H1 (cell line): ENCODE results near the gene TMEM135. TPM values are rescaled to one million over a fixed set of nuclear protein-coding genes. Genes with fewer than 3 reads are reported as not detected.
A peak's percentile ranks its signal among the peaks of the same experiment; 100 is the strongest.

Source experiments
- CTCF ChIA-PET: fragments of 300-600 bp; sonication (Branson Sonifier 250); formaldehyde crosslinking; loops from one replicate; lab custom pipeline; 2021; ENCODE audit not compliant: partially characterized antibody; lab: Charles Lee
- POLR2A ChIA-PET: fragments of 300-600 bp; sonication (Branson Sonifier 250); formaldehyde crosslinking; loops from one replicate; lab custom pipeline; 2021; ENCODE audit warnings: inconsistent platforms; ENCODE audit not compliant: partially characterized antibody; lab: Charles Lee
- DNase-seq, 2 experiments: peaks; one replicate each; pipeline versions ENCODE4 v3.0.0 to v3.0.0-alpha.2; 2010 to 2022; ENCODE audit warnings: low spot score in 2 of 2, low read depth in 1 of 2, mixed read lengths in 1 of 2
- FAIRE-seq: peaks from 2 replicates; lab custom pipeline; 2011; peaks lifted over from hg19 to GRCh38; lab: Jason Lieb, UNC
- H2AFZ ChIP-seq: 2 replicates; pipeline ENCODE4 v1.8.1; 2012; ENCODE audit warnings: low read length, inconsistent platforms
- H2AK5ac ChIP-seq: 2 replicates; pipeline ENCODE4 v1.6.1; 2013; ENCODE audit warnings: low read depth, low read length
- H2BK120ac ChIP-seq: replicated peaks from 2 replicates; pipeline ENCODE3; 2013; ENCODE audit warnings: low read depth, low read length, inconsistent platforms
- H2BK12ac ChIP-seq: 2 replicates; pipeline ENCODE4 v1.6.1; 2013; ENCODE audit warnings: low read depth, low read length
- H2BK15ac ChIP-seq: 2 replicates; pipeline ENCODE4 v1.6.1; 2013; ENCODE audit warnings: low read length
- H2BK20ac ChIP-seq: 2 replicates; pipeline ENCODE4 v1.6.1; 2013; ENCODE audit warnings: low read length
- H2BK5ac ChIP-seq: 2 replicates; pipeline ENCODE4 v1.6.1; 2013; ENCODE audit warnings: low read depth, low read length
- H3K14ac ChIP-seq: 2 replicates; pipeline ENCODE4 v1.6.1; 2013; ENCODE audit warnings: inconsistent platforms; ENCODE audit not compliant: insufficient read length
- H3K18ac ChIP-seq: 2 replicates; pipeline ENCODE4 v1.6.1; 2013; ENCODE audit warnings: low read length; ENCODE audit errors: extremely low read depth
- H3K23ac ChIP-seq: 2 replicates; pipeline ENCODE4 v1.6.1; 2013; ENCODE audit warnings: inconsistent platforms; ENCODE audit not compliant: insufficient read length
- H3K23me2 ChIP-seq: 2 replicates; pipeline ENCODE4 v1.6.1; 2013; ENCODE audit warnings: low read depth, low read length
- H3K27ac ChIP-seq: 2 replicates; pipeline ENCODE4 v1.6.1; 2011; ENCODE audit warnings: low read depth, low read length, inconsistent platforms
- H3K27me3 ChIP-seq, 4 experiments: replicated peaks in 1 of 4; 1 replicate in 1 of 4; 2 replicates in 3 of 4; pipeline versions ENCODE4 v1.6.1 to v1.8.1; 2011 to 2013; ENCODE audit warnings: low read length in 3 of 4, mild to moderate bottlenecking in 3 of 4, inconsistent platforms in 2 of 4, mixed read lengths in 2 of 4, moderate library complexity in 1 of 4; ENCODE audit not compliant: control insufficient read depth in 3 of 4, insufficient read depth in 3 of 4; ENCODE audit errors: extremely low read depth in 1 of 4
- H3K36me3 ChIP-seq, 4 experiments: 2 replicates each; pipeline versions ENCODE4 v1.6.1 to v1.8.1; 2011 to 2013; ENCODE audit warnings: mild to moderate bottlenecking in 4 of 4, low read length in 3 of 4, moderate library complexity in 2 of 4, control low read depth in 1 of 4, inconsistent platforms in 1 of 4; ENCODE audit not compliant: insufficient read depth in 4 of 4, control insufficient read depth in 2 of 4
- H3K4ac ChIP-seq: replicated peaks from 2 replicates; pipeline ENCODE3; 2013; ENCODE audit warnings: low read length, low read depth, mixed read lengths, inconsistent platforms; ENCODE audit not compliant: insufficient read length
- H3K4me1 ChIP-seq, 4 experiments: replicated peaks in 1 of 4; 1 replicate in 1 of 4; 2 replicates in 3 of 4; pipeline versions ENCODE4 v1.6.1 to v1.8.1; 2011 to 2013; ENCODE audit warnings: low read length in 3 of 4, inconsistent platforms in 2 of 4, mixed read lengths in 1 of 4; ENCODE audit not compliant: insufficient read depth in 4 of 4, control insufficient read depth in 3 of 4
- H3K4me2 ChIP-seq, 2 experiments: 2 replicates each; pipeline versions ENCODE4 v1.6.1 to v1.8.1; 2011 to 2013; ENCODE audit warnings: low read depth in 2 of 2, low read length in 2 of 2, control low read depth in 1 of 2, inconsistent platforms in 1 of 2, mild to moderate bottlenecking in 1 of 2; ENCODE audit not compliant: insufficient read depth in 1 of 2
- H3K4me3 ChIP-seq, 4 experiments: fragments of 200-600, 300-600 bp in 1 of 4; sonication (generic), shearing (Covaris generic), sonication (Bioruptor Twin) in 1 of 4; 2 replicates each; pipeline versions ENCODE4 v1.5.1 to v1.8.1; 2011 to 2016; ENCODE audit warnings: low read length in 4 of 4, low read depth in 3 of 4, control low read depth in 2 of 4, inconsistent platforms in 2 of 4, mild to moderate bottlenecking in 2 of 4, mixed read lengths in 1 of 4, moderate library complexity in 1 of 4; ENCODE audit not compliant: insufficient read depth in 2 of 4; ENCODE audit errors: extremely low read depth in 1 of 4
- H3K56ac ChIP-seq: replicated peaks from 2 replicates; pipeline ENCODE3; 2013; ENCODE audit warnings: low read depth, mild to moderate bottlenecking, mixed read lengths, low read length, inconsistent platforms; ENCODE audit not compliant: insufficient read length
- H3K79me1 ChIP-seq: 2 replicates; pipeline ENCODE4 v1.6.1; 2013; ENCODE audit warnings: low read depth, low read length, control low read depth
- H3K79me2 ChIP-seq, 2 experiments: 2 replicates each; pipeline versions ENCODE4 v1.6.1 to v1.8.1; 2012 to 2013; ENCODE audit warnings: low read length in 2 of 2, mild to moderate bottlenecking in 2 of 2, inconsistent platforms in 1 of 2; ENCODE audit not compliant: insufficient read depth in 2 of 2, control insufficient read depth in 1 of 2
- H3K9ac ChIP-seq, 4 experiments: replicated peaks in 1 of 4; 1 replicate in 1 of 4; 2 replicates in 3 of 4; pipeline versions ENCODE4 v1.6.1 to v1.8.1; 2011 to 2013; ENCODE audit warnings: low read depth in 3 of 4, low read length in 3 of 4, control low read depth in 2 of 4, mild to moderate bottlenecking in 2 of 4, moderate library complexity in 2 of 4, inconsistent platforms in 1 of 4; ENCODE audit errors: extremely low read depth in 1 of 4
- H3K9me3 ChIP-seq, 2 experiments: 2 replicates each; pipeline versions ENCODE4 v1.6.1 to v1.8.1; 2012 to 2013; ENCODE audit warnings: mild to moderate bottlenecking in 2 of 2, moderate library complexity in 2 of 2, control low read depth in 1 of 2, inconsistent platforms in 1 of 2, low read depth in 1 of 2, low read length in 1 of 2, mixed read lengths in 1 of 2; ENCODE audit not compliant: insufficient read depth in 2 of 2
- H4K20me1 ChIP-seq, 2 experiments: replicated peaks in 1 of 2; 2 replicates each; pipeline versions ENCODE3 to v1.8.1; 2011 to 2013; ENCODE audit warnings: inconsistent platforms in 2 of 2, low read length in 2 of 2, mild to moderate bottlenecking in 1 of 2; ENCODE audit not compliant: insufficient read depth in 2 of 2, control insufficient read depth in 1 of 2
- H4K5ac ChIP-seq: 2 replicates; pipeline ENCODE4 v1.6.1; 2013; ENCODE audit warnings: low read length, low read depth, mixed read lengths, inconsistent platforms; ENCODE audit not compliant: insufficient read length
- H4K8ac ChIP-seq: 2 replicates; pipeline ENCODE4 v1.8.0; 2013; ENCODE audit warnings: mild to moderate bottlenecking, moderate library complexity, low read length, inconsistent platforms; ENCODE audit not compliant: insufficient read depth; ENCODE audit errors: extremely low read depth
- H4K91ac ChIP-seq: replicated peaks from 2 replicates; pipeline ENCODE3; 2013; ENCODE audit warnings: low read length, mixed read lengths, inconsistent platforms; ENCODE audit not compliant: insufficient read length
- ASH2L ChIP-seq: fragments of 200-600, 300-600 bp; sonication (generic); IDR thresholded peaks from one replicate; pipeline ENCODE4 v1.7.1; 2017; ENCODE audit warnings: low read length
- CBX8 ChIP-seq: fragments of 300-800, 300-1000 bp; sonication (generic); IDR thresholded peaks from 2 replicates; pipeline ENCODE4 v1.7.1; 2016; ENCODE audit warnings: low read depth, low read length, borderline replicate concordance
- CHD2 ChIP-seq: IDR thresholded peaks from 2 replicates; pipeline ENCODE4 v1.6.1; 2012; ENCODE audit warnings: low read length, improper control_type of control experiment
- CTBP2 ChIP-seq: IDR thresholded peaks from 2 replicates; pipeline ENCODE4 v1.7.0; 2011; ENCODE audit warnings: borderline replicate concordance, mild to moderate bottlenecking, moderate library complexity, mixed read lengths, low read length; ENCODE audit not compliant: insufficient read depth, insufficient read length
- FOSL1 ChIP-seq: IDR thresholded peaks from 2 replicates; pipeline ENCODE4 v1.6.1; 2011; ENCODE audit warnings: mild to moderate bottlenecking, low read depth, low read length, moderate library complexity; ENCODE audit not compliant: insufficient read depth
- GABPA ChIP-seq: IDR thresholded peaks from 2 replicates; pipeline ENCODE4 v1.6.1; 2011; ENCODE audit warnings: mild to moderate bottlenecking, low read length, moderate library complexity, borderline replicate concordance; ENCODE audit not compliant: insufficient read depth
- POLR2A ChIP-seq, 2 experiments: IDR thresholded peaks; 1 replicate in 1 of 2; 2 replicates in 1 of 2; pipeline ENCODE4 v1.6.1; 2011; ENCODE audit warnings: low read depth in 2 of 2, low read length in 2 of 2, mild to moderate bottlenecking in 2 of 2; ENCODE audit errors: control extremely low read depth in 1 of 2
- SIN3A ChIP-seq, 2 experiments: IDR thresholded peaks in 1 of 2; conservative IDR thresholded peaks in 1 of 2; 2 replicates each; pipeline ENCODE4 v1.6.1; 2011 to 2012; ENCODE audit warnings: low read length in 2 of 2, improper control_type of control experiment in 1 of 2, low read depth in 1 of 2, mild to moderate bottlenecking in 1 of 2
- SP1 ChIP-seq: IDR thresholded peaks from 2 replicates; pipeline ENCODE4 v1.6.1; 2011; ENCODE audit warnings: low read depth, low read length
- TCF12 ChIP-seq: IDR thresholded peaks from 2 replicates; pipeline ENCODE4 v1.6.1; 2011; ENCODE audit warnings: low read depth, mild to moderate bottlenecking, low read length
- ZNF274 ChIP-seq: IDR thresholded peaks from 2 replicates; pipeline ENCODE4 v1.7.0; 2012; ENCODE audit warnings: low read length, borderline replicate concordance; ENCODE audit errors: extremely low read depth
- WGBS, 2 experiments: shearing (Covaris generic) in 1 of 2; methylation state at CpG; one replicate each; pipeline versions ENCODE4 v1.1.6 to v1.1.7; 2013 to 2015; ENCODE audit warnings: low lambda C conversion rate in 2 of 2, mixed read lengths in 2 of 2, inconsistent platforms in 1 of 2, low coverage in 1 of 2, missing lambda C conversion rate in 1 of 2; ENCODE audit not compliant: insufficient replicate concordance in 2 of 2, insufficient coverage in 1 of 2, insufficient read length in 1 of 2; ENCODE audit errors: extremely low coverage in 1 of 2, missing lambda C conversion rate in 1 of 2; 5-methylcytosine and 5-hydroxymethylcytosine counted together
- polyA plus RNA-seq, 7 experiments: library from polyadenylated mRNA; depleted of rRNA in 3 of 7; stranded (reverse) in 5 of 7; unstranded in 2 of 7; fragments of >200 nt in 5 of 7; fragments of 200-250 nt in 2 of 7; gene quantifications; 1 replicate in 5 of 7; 2 replicates in 1 of 7; 4 replicates in 1 of 7; pipeline versions ENCODE4 v1.2.1 to v1.2.3, GENCODE V29; 2011 to 2013; ENCODE audit warnings: missing spikeins in 2 of 7, mixed read lengths in 2 of 7
- total RNA-seq: library from RNA; stranded (reverse); fragmentation: NEBNext Ultra II Directional; extraction: Animal tissue kit (Norgen Biotek cat#: 25700); gene quantifications from 2 replicates; pipeline ENCODE4 v1.2.1, GENCODE V29; 2021
- TF ChIP-seq, protein P1 (sequence below): IDR thresholded peaks from 2 replicates; pipeline ENCODE4 v1.6.1; 2011; ENCODE audit warnings: low read depth, mild to moderate bottlenecking, low read length; ENCODE audit not compliant: insufficient read depth

Gene TMEM135
- total and polyA plus RNA-seq, 2 of the 8 experiments (the other 6 are each of a cell fraction or from before 2014, with no cell fraction given): 9.3 to 31.3 TPM

DNA sequence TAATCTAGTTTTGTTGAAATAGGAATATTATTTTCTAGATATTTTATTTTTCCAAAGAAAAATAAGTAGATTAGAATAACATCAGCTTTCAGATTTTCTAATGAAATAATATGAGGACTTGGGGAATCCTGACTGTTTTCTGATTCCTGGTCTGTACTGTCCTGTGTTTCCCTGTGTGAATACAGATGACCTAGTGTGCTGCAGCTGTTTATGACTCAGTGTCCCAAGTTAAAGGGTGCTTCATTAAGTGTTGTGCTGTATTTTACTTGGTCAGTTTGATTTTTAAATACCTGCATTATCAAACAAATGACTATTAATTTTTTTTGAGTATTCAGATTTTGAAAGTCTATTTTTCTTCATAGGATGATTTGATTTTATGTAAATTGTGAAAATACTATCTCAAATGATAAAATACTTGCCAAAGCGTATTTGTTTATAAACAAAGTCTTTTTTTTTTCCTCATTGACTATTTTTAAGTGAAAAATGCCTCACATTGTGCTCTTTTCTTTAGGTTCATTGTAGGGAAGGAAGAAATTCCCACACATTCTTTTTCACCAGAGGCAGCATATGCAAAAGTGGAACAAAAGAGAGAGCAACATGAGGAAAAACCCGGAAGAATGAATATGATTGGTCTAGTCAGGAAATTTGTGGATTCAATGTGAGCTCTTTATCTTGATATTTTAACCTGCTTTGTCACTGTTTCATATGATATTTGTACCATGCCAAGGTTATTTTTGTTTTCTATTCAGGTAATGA is 264.2 kb downstream of the TMEM135 start:
- Histone ChIP-seq H2BK5ac (no peak overlapping the region), H2AFZ (no peak overlapping the region), H2BK120ac (no peak overlapping the region), H2BK12ac (no peak overlapping the region), H4K91ac (no peak overlapping the region), H2BK15ac (no peak overlapping the region), H3K4me1 (peaks cover 0 to 19% (median 6%) of the 10 kb centered on the region in 4 experiments; a peak in 4 of 7 replicates), H3K4me3 (no peak overlapping the region), H2BK20ac (no peak overlapping the region), H3K79me1 (no peaks in the 10 kb centered on the region), H4K8ac (no peak overlapping the region), H3K56ac (no peak overlapping the region), H3K4me2 (peak overlapping the region in 1 of 2 experiments; percentile 19; a peak in 1 of 4 replicates), H3K27me3 (no peaks in the 10 kb centered on the region), H3K79me2 (no peaks in the 10 kb centered on the region), H3K4ac (no peak overlapping the region), H3K9ac (no peak overlapping the region), H3K14ac (no peak overlapping the region), H3K9me3 (no peaks in the 10 kb centered on the region), H3K27ac (no peak overlapping the region), H3K36me3 (no peaks in the 10 kb centered on the region), H4K20me1 (peaks cover 0 to 1% of the 10 kb centered on the region in 2 experiments), H2AK5ac (no peak overlapping the region), H3K23ac (no peak overlapping the region), H3K23me2 (no peaks in the 10 kb centered on the region), H4K5ac (no peak overlapping the region), H3K18ac (no peak overlapping the region)
- FAIRE-seq: no peak
- ChIA-PET CTCF (interaction anchor here (0.5 to 1.7 kb wide), 4 partner anchors 12 to 298 kb away, joined by 3 read pairs; no protein-coding TSS in a partner anchor), POLR2A (no interaction called here)
- 19% methylated on average over 2 of the region's 2 CpGs; no CpG with 5 or more reads in 1 of the 2 experiments for WGBS, 2 experiments
- TF ChIP-seq, protein P1, sequence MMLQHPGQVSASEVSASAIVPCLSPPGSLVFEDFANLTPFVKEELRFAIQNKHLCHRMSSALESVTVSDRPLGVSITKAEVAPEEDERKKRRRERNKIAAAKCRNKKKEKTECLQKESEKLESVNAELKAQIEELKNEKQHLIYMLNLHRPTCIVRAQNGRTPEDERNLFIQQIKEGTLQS: no peak
- TF ChIP-seq TCF12 (no peak), SIN3A (conservative IDR thresholded peaks at IDR 0.05 in 1 of 2, IDR thresholded peaks at IDR 0.05 in 1 of 2; ENCODE audit: low read depth in 1 of 2, low read length in 2 of 2) (no peak), GABPA (no peak), CHD2 (no peak), ZNF274 (no peak), SP1 (no peak), POLR2A (IDR thresholded peaks at IDR 0.05; ENCODE audit: control extremely low read depth in 1 of 2, low read depth in 2 of 2, low read length in 2 of 2) (no peak), CTBP2 (no peak), CBX8 (no peak), ASH2L (no peak), FOSL1 (no peak)
- DNase-seq: no peak
